ENCODE results near the gene PGPEP1. TPM values are rescaled to one million over a fixed set of nuclear protein-coding genes. Genes with fewer than 3 reads are reported as not detected.
"Not testable (repeated sequence)": the region's sequence is repeated elsewhere in the genome, so short reads cannot be mapped to it uniquely, and the experiment has no call there.

Gene PGPEP1
- total and polyA plus RNA-seq, 4 donors: 16.2 to 33.5 (median 24.9) TPM

DNA sequence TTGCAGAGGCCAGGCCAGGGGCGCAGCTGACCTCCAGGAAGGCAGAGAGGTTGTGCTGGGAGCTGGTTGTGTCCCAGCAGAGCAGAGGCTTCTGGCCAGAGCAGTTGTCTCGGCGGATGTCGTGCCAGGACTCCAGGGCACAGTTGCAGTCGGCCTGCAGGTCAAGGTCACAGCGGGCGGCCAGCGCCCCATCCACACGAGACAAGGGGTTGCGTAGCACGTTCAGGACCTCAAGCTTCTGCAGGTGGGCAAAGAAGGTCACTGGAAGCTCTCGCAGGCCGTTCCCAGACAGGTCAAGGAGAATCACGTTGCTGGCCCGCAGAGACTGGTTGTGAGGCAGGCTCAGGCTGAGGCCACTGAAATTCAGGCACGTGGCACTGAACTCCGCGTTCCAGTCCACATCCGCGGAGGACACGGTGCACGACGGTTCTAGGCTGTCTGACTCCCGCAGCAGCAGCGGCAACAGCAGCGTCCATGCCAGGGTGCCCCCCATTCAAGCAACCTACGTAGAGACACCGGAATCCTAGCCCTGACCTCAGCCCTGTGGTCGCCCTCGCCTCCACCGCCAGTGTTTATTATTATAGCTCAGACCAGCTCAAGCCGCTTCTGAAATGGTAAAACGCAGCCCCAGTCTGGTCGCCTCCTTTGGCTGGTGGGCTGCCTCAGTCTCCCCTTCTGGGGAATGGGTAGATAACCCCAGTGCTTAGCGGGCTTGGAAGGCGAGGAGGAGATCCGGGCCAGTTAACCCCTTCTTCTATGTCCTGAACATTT, 56.3 kb downstream of the PGPEP1 start:
- Histone ChIP-seq H3K4me3 (ENCODE audit: low read depth, low read length) (no peak overlapping the region), H3K36me3 (ENCODE audit: control insufficient read depth, insufficient read depth, low read length) (no peaks in the 10 kb centered on the region), H3K9me3 (ENCODE audit: control insufficient read depth, insufficient read depth, low read length) (no peaks in the 10 kb centered on the region), H3K27me3 (ENCODE audit: control insufficient read depth, insufficient read depth, low read length) (peaks cover 2% of the 10 kb centered on the region), H3K27ac (ENCODE audit: low read depth, low read length) (no peak overlapping the region), H3K4me1 (ENCODE audit: control insufficient read depth, insufficient read depth, low read length) (peaks cover 8% of the 10 kb centered on the region)
- no peak for DNase-seq (ENCODE audit: low read depth in 4 of 6, low spot score in 6 of 6)
- WGBS (ENCODE audit: insufficient coverage): 64% methylated on average over 35 of the region's 37 CpGs

GRCh38 chr19:18397242-18398202, 57.1 kb downstream of the PGPEP1 start, which contains the start of gene LRRC25:
Gene LRRC25 (minus strand): TSS chr19:18397622. CDS start chr19:18396963, 659 bp downstream.
- H3K4me3 ChIP-seq (ENCODE audit: low read depth, low read length): no peak within 1 kb of the TSS

GRCh38 chr19:18399008-18399407, 58.6 kb downstream of the PGPEP1 start:
- peaks cover 8% of the 10 kb centered on the region for H3K4me1 ChIP-seq (ENCODE audit: control insufficient read depth, insufficient read depth, low read length)
- H3K36me3 ChIP-seq (ENCODE audit: control insufficient read depth, insufficient read depth, low read length): no peaks in the 10 kb centered on the region
- DNase-seq (ENCODE audit: low read depth in 4 of 6, low spot score in 6 of 6): no peak
- no peaks in the 10 kb centered on the region for H3K9me3 ChIP-seq (ENCODE audit: control insufficient read depth, insufficient read depth, low read length)
- 66% methylated on average over 6 of the region's 6 CpGs for WGBS (ENCODE audit: insufficient coverage)
- no peak overlapping the region for H3K27ac ChIP-seq (ENCODE audit: low read depth, low read length)
- no peak overlapping the region for H3K4me3 ChIP-seq (ENCODE audit: low read depth, low read length)
- peaks cover 2% of the 10 kb centered on the region for H3K27me3 ChIP-seq (ENCODE audit: control insufficient read depth, insufficient read depth, low read length)

More at GRCh38 chr19:18397242-18398202, 57.1 kb downstream of the PGPEP1 start, which contains the start of gene LRRC25:
- Histone ChIP-seq H3K36me3 (ENCODE audit: control insufficient read depth, insufficient read depth, low read length) (no peaks in the 10 kb centered on the region), H3K27ac (ENCODE audit: low read depth, low read length) (no peak within 1 kb of the TSS), H3K27me3 (ENCODE audit: control insufficient read depth, insufficient read depth, low read length) (peaks cover 2% of the 10 kb centered on the region), H3K4me1 (ENCODE audit: control insufficient read depth, insufficient read depth, low read length) (peaks cover 8% of the 10 kb centered on the region), H3K9me3 (ENCODE audit: control insufficient read depth, insufficient read depth, low read length) (no peaks in the 10 kb centered on the region)
- 15% methylated on average over 31 of the region's 33 CpGs for WGBS (ENCODE audit: insufficient coverage)
- no peak for DNase-seq (ENCODE audit: low read depth in 4 of 6, low spot score in 6 of 6)

DNA sequence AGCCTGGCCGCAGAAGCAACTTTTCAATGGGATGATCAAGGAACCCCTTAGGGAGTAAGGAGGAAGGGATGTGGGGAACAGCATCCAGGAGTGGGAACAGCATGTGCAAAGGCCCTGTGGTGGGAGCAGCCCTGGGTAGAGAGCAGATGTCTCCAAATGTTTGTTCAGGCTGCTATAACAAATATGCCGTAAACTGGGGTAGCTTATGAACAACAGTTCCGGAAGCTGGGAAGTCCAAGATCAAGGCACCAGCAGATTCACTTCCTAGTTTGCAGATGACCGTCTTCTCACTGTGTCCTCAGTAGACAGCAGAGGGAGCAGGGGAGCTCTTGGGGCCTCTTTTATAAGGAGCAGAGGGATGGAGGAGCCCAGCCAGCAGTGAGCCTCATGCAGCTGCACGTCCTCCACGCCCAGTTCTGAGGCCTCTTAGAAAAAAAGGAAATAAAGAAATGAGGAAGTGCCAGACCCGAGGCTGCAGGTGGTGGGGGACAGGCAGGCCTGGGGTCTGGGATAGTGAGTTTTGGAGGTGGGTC, 61.2 kb downstream of the PGPEP1 start:
- no peak overlapping the region for H3K27ac ChIP-seq (ENCODE audit: low read depth, low read length)

DNA sequence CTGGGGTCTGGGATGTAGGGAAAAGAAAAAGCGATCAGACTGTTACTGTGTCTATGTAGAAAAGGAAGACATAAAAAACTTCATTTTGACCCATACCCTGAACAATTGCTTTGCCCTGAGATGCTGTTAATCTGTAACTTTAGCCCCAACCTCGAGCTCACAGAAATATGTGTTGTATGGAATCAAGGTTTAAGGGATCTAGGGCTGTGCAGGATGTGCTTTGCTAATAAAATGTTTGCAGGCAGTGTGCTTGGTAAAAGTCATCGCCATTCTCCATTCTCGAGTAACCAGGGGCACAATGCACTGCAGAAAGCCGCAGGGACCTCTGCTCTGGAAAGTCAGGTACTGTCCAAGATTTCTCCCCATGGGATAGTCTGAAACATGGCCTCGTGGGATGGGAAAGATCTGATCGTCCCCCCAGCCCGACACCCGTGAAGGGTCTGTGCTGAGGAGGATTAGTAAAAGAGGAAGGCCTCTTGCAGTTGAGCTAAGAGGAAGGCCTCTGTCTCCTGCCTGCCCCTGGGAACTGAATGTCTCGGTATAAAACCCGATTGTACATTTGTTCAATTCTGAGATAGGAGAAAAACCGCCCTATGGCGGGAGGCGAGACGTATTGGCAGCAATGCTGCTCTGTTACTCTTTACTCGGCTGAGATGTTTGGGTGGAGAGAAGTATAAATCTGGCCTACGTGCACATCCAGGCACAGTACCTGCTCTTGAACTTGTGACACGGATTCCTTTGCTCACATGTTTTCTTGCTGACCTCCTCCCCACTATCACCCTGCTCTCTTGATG, 62.3 kb downstream of the PGPEP1 start:
- H3K27me3 ChIP-seq (ENCODE audit: control insufficient read depth, insufficient read depth, low read length); H3K9me3 ChIP-seq (ENCODE audit: control insufficient read depth, insufficient read depth, low read length); H3K4me3 ChIP-seq (ENCODE audit: low read depth, low read length); H3K27ac ChIP-seq (ENCODE audit: low read depth, low read length); H3K4me1 ChIP-seq (ENCODE audit: control insufficient read depth, insufficient read depth, low read length); DNase-seq (ENCODE audit: low read depth in 4 of 6, low spot score in 6 of 6); H3K36me3 ChIP-seq (ENCODE audit: control insufficient read depth, insufficient read depth, low read length): not testable (repeated sequence)
- 71% methylated on average over 11 of the region's 18 CpGs for WGBS (ENCODE audit: insufficient coverage)

More for the DNA sequence above, 61.2 kb downstream of the PGPEP1 start:
- H3K36me3 ChIP-seq (ENCODE audit: control insufficient read depth, insufficient read depth, low read length): no peaks in the 10 kb centered on the region
- peaks cover 2% of the 10 kb centered on the region for H3K27me3 ChIP-seq (ENCODE audit: control insufficient read depth, insufficient read depth, low read length)
- peaks cover 8% of the 10 kb centered on the region for H3K4me1 ChIP-seq (ENCODE audit: control insufficient read depth, insufficient read depth, low read length)
- peak in 1 of 6 donors; percentile 66 for DNase-seq (ENCODE audit: low read depth in 4 of 6, low spot score in 6 of 6)
- no peaks in the 10 kb centered on the region for H3K9me3 ChIP-seq (ENCODE audit: control insufficient read depth, insufficient read depth, low read length)
- no peak overlapping the region for H3K4me3 ChIP-seq (ENCODE audit: low read depth, low read length)
- WGBS (ENCODE audit: insufficient coverage): 57% methylated on average over 7 of the region's 7 CpGs

DNA sequence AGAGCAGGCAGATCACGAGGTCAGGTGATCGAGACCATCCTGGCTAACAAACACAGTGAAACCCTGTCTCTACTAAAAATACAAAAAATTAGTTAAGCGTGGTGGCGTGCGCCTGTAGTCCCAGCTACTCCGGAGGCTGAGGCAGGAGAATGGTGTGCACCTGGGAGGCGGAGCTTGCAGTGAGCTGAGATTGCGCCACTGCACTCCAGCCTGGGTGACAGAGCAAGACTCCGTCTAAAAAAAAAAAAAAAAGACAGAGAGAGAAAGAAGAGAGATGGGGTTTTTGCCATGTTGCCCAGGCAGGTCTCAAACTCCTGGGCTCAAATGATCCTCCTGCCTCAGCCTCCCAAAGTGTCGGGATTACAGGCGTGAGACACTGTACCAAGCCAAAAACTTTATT, 65.4 kb downstream of the PGPEP1 start:
- not testable (repeated sequence) for H3K27me3 ChIP-seq (ENCODE audit: control insufficient read depth, insufficient read depth, low read length); H3K4me3 ChIP-seq (ENCODE audit: low read depth, low read length); H3K4me1 ChIP-seq (ENCODE audit: control insufficient read depth, insufficient read depth, low read length); DNase-seq (ENCODE audit: low read depth in 4 of 6, low spot score in 6 of 6); H3K9me3 ChIP-seq (ENCODE audit: control insufficient read depth, insufficient read depth, low read length); H3K36me3 ChIP-seq (ENCODE audit: control insufficient read depth, insufficient read depth, low read length); H3K27ac ChIP-seq (ENCODE audit: low read depth, low read length)
- 90% methylated on average over 6 of the region's 11 CpGs for WGBS (ENCODE audit: insufficient coverage)

GRCh38 chr19:18406749-18407148, 66.4 kb downstream of the PGPEP1 start:
- WGBS (ENCODE audit: insufficient coverage): 82% methylated on average over 3 of the region's 9 CpGs
- H3K4me3 ChIP-seq (ENCODE audit: low read depth, low read length): no peak overlapping the region
- no peaks in the 10 kb centered on the region for H3K27me3 ChIP-seq (ENCODE audit: control insufficient read depth, insufficient read depth, low read length)
- H3K36me3 ChIP-seq (ENCODE audit: control insufficient read depth, insufficient read depth, low read length): no peaks in the 10 kb centered on the region
- H3K27ac ChIP-seq (ENCODE audit: low read depth, low read length): no peak overlapping the region
- peaks cover 4% of the 10 kb centered on the region for H3K4me1 ChIP-seq (ENCODE audit: control insufficient read depth, insufficient read depth, low read length)
- no peak for DNase-seq (ENCODE audit: low read depth in 4 of 6, low spot score in 6 of 6)
- no peaks in the 10 kb centered on the region for H3K9me3 ChIP-seq (ENCODE audit: control insufficient read depth, insufficient read depth, low read length)

GRCh38 chr19:18408053-18408476, 67.7 kb downstream of the PGPEP1 start:
- H3K36me3 ChIP-seq (ENCODE audit: control insufficient read depth, insufficient read depth, low read length): no peaks in the 10 kb centered on the region
- no peak for DNase-seq (ENCODE audit: low read depth in 4 of 6, low spot score in 6 of 6)
- H3K27me3 ChIP-seq (ENCODE audit: control insufficient read depth, insufficient read depth, low read length): no peaks in the 10 kb centered on the region
- no peak overlapping the region for H3K27ac ChIP-seq (ENCODE audit: low read depth, low read length)
- H3K9me3 ChIP-seq (ENCODE audit: control insufficient read depth, insufficient read depth, low read length): no peaks in the 10 kb centered on the region
- peaks cover 4% of the 10 kb centered on the region for H3K4me1 ChIP-seq (ENCODE audit: control insufficient read depth, insufficient read depth, low read length)
- WGBS (ENCODE audit: insufficient coverage): 59% methylated on average over 10 of the region's 10 CpGs
- H3K4me3 ChIP-seq (ENCODE audit: low read depth, low read length): no peak overlapping the region
